Activated CD4-positive, alpha-beta T cell treated with anti-CD3 and anti-CD28 coated beads for 4 hours (primary cell): ENCODE measurements around the gene PLXNA2.

ENCODE experiments used
- DNase-seq, 2 donors: peaks; one replicate each; pipeline ENCODE4 v3.0.0-alpha.2; 2020

The PLXNA2 gene

DNA sequence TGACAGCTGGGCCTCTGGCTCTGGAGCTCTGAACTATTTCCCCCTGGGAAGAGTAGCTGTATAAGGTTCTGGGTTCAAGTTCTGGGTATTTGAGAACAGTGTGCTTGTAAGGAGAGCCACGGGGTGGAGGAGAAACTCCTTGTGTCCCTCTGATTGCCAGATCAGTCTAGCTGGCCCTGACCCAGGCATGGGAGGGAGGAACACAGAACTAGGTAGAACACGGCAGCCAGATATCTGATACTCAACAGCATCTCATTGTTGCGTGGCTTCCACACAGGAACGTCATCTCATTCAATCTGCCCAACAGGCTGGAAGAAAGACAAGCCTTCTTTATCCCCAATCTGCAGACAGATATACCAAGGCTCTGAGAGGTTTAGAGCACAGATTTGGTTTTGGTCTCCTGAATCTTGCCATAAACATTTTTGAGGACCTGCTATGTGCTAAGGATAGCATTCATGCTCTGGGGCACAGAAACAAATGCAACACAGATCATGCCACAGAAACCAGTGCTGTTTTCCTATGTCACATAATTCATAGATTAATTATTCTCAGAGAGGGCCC lies 83.8 kb downstream of the PLXNA2 start:
- no peak for DNase-seq

- no peak for DNase-seq
Measured at GRCh38 chr1:208159555-208160258, 84.5 kb downstream of the PLXNA2 start.

GRCh38 chr1:208158640-208159554 lies 85.3 kb downstream of the PLXNA2 start:
- no peak for DNase-seq

GRCh38 chr1:208157769-208158168 lies 86.4 kb downstream of the PLXNA2 start:
- DNase-seq = no peak

DNA sequence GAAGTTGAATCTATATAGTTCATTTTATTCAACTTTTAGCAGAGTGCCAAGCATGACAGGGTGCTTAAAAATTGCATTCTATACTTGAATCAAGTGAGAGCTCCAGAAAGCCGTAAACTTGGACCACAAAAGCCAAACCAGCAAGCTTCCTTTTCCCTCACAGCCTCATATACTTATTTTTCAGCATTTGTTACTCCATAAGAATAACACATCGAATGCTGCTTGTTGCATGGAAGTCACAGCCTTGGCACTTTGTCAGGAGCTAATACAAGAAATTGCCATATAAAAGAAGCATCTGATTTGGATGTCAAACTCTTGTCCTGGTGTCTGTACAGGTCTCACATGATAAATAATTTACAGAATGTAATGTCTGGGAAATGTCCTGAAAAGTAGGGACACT lies 87.4 kb downstream of the PLXNA2 start:
- DNase-seq = no peak

DNA sequence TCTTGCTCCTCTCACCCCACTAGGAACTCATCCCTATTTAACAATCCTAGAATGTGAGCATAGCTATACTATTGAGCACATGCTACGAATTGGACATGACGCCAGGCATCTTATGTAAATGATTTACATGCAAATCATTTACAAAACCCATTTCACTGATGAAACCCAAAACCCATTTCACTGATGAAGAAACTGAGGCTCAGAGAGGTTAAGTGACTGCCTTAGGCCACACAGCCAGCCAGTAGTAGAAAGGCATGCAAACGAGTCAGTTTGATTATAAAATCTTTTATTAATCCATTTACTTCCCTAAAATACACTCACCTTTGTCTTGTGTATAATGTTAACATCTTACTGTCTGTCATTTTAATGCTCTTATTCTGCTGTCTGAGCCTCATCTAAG lies 87.9 kb downstream of the PLXNA2 start:
- no peak for DNase-seq

- no peak for DNase-seq
Measured at GRCh38 chr1:208154679-208155642, 89.2 kb downstream of the PLXNA2 start.

GRCh38 chr1:208154040-208154439 lies 90.1 kb downstream of the PLXNA2 start:
- no peak for DNase-seq

DNA sequence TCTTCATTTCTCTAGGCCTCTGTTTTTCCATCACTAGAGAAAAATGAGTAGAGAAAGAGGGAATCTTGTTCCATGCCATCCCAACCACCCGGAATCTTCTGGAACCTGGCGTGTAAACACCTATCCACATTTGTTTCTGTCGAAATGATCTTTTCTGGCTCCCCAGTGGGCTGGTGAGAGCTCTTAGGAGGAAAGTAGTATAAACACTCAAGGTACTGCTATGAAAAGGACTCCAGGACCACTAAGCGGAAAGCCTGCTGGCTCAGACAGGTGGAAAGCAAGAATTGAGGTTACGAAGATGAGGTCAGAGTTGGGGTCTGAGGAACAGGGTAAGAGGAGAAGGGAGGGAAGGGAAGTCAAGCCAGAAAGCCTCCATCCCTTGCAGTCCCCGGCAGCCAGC lies 90.8 kb downstream of the PLXNA2 start:
- no peak for DNase-seq

DNA sequence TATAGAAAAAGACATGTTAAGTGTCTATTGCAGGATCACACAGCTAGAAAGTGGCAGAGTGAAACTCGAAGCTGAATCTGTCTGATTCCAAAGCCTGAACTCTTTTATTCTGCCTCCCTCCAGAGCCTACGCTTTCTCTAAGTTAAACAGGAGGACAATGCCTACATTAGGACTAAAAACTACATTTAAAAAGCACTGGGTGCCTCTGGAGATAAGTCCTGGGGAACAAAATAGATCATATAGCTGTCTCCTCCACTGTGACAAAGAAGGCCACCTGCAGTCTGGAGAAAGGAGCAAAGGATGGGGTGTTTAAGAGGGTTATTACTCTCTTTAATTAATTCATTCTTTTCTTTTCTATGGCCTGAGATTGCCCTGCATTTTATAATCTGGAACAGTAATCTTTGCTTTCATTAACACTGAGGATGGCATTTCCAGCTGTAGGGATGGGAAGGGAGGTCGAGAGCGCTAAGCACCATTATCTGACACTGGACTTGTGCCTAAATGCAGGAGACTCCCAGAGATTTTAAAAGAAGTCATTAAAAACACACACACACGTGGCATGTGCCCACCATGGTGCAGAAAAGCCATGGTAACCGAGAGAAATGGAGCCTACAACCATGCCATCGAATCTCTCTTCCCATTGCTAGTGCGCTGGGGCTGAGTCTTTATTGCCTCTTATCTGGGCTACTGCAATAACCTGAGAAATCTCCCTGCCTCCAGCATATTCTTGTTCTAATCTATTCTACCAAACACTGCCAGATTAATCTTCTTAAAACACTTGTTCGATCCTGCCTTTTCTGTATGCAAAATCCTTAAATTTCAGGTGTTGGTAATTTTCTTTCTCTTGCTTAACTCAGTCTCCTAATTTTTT lies 92.2 kb downstream of the PLXNA2 start:
- no peak for DNase-seq

GRCh38 chr1:208150833-208151458 lies 93.2 kb downstream of the PLXNA2 start:
- no peak for DNase-seq

DNA sequence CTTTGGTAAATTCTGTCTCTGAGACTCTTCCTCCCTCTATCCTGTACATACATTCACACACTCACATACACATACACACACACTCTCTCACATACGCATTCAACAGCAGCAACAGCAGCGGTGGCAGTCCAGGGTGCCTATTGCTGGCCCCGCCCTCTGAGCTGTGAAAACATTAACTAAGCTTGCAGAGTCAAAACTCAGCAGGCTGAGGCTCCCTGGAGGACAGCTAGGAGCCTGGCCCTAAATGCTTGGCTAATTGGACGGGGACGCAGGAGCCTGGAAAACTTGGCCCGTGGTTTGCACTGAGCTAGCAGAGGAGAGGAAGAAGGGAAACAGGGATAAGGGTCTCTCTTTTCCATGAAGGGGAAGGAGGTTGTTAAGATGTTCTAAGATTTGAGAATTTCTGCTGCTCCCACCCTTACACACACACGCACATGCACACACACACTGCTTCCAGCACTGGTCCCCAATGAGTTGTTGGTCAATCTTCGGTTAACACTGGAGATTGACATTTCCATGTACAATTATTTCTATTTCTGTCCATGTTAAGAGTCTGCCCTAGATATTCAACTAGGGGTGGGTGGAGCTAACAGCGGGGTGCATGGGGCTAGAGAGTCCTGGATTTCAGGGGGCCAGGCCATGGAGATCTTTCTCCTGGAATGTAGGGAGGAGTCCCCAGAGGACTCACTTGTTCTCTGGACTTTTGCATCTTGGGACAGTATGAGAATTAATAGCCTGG lies 94.2 kb downstream of the PLXNA2 start:
- DNase-seq = no peak

DNA sequence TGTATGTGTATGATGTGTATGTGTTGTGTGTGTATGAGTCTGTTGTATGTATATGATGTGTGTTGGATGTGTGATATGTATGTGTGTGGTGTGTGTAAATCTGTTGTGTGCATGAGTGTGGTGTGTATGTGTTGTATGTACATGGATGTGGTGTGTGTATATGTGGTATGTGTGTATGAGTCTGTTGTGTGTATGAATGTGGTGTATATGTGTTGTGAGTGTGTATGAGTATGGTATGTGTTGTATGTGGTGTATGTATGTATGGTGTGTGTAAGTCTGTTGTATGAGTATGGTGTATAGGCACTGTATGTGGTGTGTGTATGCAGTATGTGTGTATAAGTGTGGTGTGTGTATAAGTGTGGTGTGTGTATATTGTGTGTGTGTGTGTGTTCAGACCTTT lies 95.0 kb downstream of the PLXNA2 start:
- DNase-seq = no peak

DNA sequence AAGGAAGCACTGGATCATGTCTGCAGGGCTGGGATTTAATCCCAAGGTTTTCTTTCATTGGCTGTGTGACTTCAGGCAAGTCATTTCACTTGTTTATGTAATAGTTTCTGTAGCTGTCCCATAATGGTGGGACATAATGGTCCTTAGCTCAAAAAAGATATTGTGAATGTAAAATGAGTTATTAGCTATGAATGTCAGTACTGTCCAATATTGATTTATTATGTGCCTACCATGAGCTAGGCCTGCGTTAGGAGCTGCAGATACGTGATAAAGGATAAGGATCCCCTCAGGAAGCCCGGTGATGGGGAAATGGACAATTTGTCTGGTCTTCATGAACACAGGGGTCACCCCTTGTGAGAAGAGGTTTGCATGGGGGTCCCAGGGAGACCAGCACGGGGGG lies 95.8 kb downstream of the PLXNA2 start:
- no peak for DNase-seq

DNA sequence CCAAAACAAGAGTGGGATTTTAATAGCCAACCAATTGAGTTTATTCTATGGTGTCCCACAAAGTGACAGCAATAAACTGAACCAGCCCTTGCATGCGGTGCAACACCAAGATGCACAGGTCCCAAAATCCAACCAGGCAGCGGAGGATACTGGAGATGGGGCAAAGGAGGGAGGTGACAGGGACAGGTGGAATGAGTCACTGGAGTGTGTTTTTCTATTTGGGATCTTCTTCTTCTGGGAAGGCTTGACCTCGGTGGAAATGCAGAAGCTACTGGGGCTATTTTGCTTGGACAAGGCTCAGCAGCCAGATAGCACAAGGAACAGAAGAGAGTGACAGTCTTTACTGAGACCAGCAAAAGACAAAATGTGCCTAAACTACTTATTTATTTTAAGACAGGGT lies 97.5 kb downstream of the PLXNA2 start:
- DNase-seq = no peak

DNA sequence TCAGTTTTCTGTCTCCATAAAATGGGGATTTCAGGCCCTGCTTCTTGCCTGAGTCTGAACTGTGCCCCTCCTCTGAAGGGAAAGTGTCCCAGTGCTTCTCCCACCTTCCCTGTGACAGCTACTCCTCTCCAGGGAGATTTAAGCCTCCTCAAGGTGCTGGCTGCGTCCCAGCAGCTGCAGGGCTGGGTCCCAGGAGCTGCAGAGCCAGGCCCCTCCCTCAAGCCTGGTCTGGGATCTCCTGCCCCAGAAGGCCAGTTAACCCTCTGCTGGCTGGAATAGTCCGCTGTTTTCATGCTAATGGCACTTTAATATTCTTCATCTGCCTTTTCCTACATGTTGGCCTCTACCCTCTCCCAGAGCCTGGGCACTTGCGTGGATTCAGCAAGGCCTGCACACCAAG lies 99.0 kb downstream of the PLXNA2 start:
- DNase-seq = no peak

DNA sequence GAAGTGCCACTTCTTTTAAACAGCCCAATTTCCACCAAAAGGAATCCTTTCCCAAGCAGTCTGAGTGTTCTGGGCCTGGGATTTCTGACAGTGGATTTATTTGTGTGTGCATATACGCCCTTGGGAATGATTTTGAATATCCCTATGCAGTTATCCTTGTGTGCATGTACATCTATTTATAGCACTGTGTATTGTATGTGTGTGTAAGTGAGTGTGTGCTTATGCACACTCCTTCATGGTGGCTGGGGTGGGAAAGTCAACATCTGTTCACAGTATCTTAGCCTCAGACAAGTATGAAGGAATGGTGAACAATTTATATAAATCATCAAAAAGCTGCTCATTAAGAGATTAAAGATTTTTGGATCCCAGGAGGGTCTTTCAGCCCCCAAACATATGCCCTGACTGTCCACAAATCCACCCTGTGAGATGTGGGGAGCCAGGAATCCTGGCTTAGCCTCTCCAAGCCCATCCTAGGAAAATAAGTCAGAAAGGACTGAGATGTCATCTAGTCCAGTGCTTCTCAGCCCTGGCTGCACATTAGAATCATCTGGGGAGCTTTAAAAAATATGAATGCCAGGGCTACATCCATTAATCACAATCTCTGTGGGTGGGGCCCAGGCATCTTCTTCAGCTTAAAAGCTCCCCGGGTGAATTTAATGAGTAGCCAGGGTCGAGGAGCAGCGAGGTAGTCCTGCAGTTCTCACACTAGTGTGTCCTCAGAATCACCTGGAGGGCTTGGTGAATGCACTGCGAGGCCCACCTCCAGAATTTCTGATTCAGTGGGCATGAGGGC lies 101.4 kb downstream of the PLXNA2 start:
- DNase-seq = no peak

DNA sequence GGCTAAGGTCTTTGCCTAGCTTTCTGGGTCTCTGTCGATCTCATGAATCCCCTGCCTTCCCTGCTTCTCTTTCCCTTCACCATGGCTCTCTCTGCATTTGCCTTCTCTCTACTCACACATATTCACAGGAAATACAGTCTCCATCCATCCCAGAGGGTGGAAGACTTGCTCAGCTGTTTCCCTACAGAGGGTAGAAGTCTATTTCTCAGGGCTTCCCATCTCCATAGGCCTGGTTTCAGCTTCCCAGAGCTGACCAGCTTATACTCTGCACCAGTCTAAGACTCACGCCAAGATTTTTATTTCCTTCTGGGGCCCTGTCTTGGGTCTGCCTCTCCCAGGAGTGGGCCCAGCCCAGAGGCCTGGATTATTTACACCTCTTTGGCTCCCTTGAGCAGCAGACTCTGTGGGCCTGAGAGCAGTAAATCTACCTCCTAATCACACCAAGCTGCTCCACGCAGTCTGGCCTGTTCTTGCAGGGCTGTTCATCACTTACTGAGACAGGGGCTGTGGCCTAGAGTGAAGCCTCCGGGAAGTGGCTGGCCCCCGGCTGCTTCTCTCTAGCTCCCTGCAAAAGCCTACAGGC lies 102.5 kb downstream of the PLXNA2 start:
- no peak for DNase-seq

DNA sequence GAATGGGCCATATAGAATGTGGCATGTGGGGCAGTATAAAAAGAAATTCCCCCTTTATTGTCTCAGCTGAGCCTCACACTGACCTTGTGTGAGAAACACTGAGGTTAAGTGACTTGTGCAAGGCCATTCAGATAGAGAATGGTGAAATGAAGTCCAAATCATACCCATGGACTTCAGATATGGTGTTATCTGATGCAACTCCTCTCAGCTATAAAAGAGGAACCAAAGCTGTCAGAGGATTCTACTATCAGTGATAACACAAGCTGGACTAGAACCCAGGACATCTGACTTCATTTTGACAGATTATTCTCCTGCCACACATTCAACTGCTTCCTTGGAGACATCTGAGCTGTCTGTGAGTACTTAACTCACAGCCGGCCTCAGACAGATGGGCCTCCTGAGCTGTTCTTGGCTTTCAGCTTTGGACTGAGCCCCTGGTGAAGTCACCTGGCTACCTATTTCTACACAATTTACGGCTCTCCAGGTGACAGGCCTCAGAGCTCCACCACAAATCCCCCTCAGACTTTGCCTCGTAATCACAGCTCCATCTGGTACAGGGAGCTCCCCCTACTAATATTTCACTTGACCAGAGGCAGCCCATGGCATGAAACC lies 104.6 kb downstream of the PLXNA2 start:
- no peak for DNase-seq
